Measurements from ENCODE around the gene AGAP4.
"Not testable (repeated sequence)": the region's sequence is repeated elsewhere in the genome, so short reads cannot be mapped to it uniquely, and the experiment has no call there.

AGAP4 gene

GRCh38 chr10:45790694-45791426 is 56.4 kb downstream of the AGAP4 start:
- not testable (repeated sequence) for DNase-seq (ENCODE audit: low spot score); FAIRE-seq

- not testable (repeated sequence) for FAIRE-seq; DNase-seq (ENCODE audit: low spot score)
These were observed 57.3 kb downstream of the AGAP4 start for GRCh38 chr10:45789991-45790390.

DNA sequence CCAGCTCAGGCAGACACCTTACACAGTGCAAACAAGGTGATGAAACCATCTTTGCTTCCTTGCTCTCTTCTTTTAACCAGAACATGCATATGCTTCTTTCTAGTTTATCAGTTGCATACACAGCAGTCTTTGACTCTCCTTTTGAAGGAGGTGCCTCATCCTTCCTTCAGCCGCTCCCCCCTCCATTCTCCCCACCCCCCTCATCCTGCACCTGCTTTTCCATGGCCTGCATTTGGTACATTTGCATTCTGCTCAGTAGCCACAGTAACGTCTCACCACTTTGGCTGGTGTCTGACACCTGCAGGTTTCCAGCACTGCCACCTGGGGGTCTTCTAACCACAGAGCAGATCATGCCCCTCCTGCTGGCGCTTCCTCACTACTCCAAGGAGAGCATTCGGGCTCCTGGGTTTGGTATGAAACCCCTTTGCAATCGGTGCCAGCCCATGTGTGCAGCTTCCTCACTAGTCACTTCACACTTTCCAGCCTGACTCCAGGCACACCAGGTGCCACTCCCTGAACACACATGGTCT is 60.0 kb downstream of the AGAP4 start:
- not testable (repeated sequence) for DNase-seq (ENCODE audit: low spot score); FAIRE-seq

DNA sequence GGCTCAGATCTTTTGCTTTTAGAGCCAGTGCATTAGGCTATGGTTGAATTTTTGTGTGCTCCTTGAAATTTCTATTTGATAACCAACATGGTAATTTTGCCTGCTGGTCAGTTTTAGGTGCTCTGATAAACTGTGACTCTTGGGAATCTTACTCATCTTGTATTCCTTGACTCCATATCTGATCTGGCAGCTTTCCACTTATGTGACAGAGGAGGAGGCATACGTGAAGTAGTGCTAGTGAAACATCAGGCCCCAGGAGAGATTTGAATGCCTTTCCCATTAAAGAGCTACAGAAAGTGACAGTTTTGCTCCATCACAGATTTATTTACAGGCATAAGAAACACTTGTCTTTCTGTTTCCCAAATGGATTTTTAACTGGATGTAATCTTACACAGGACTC is 61.1 kb downstream of the AGAP4 start:
- not testable (repeated sequence) for FAIRE-seq; DNase-seq (ENCODE audit: low spot score)

All from urothelium cell line (cell line).